NCI-H2107 (cell line): ENCODE results near the gene NOC3L.

ENCODE experiments used
- DNase-seq: peaks from one replicate; lab custom pipeline; 2025; lab: John Stamatoyannopoulos, UW

Gene NOC3L

GRCh38 chr10:94303929-94304328, 58.8 kb downstream of the NOC3L start:
- DNase-seq = no peak

DNA sequence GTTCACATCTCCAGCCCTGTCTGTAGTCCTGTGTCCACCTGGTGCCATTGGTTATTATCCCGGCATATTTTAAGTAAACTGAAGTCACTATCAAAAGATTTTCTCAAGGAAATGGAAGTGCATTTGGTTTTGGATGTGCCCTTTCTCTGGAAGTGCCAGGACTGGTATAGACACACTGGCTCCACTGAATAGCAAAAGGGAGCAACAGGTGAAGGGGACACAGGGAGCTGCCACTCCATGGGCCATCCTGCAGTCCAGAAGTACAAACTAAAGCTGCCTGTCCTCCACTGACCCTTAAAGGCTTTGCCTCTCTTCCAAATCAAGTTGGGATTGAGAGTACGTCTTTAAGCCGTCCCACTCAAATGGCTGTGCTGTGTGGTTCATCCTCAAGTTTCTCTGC, 62.7 kb downstream of the NOC3L start:
- DNase-seq = no peak

DNA sequence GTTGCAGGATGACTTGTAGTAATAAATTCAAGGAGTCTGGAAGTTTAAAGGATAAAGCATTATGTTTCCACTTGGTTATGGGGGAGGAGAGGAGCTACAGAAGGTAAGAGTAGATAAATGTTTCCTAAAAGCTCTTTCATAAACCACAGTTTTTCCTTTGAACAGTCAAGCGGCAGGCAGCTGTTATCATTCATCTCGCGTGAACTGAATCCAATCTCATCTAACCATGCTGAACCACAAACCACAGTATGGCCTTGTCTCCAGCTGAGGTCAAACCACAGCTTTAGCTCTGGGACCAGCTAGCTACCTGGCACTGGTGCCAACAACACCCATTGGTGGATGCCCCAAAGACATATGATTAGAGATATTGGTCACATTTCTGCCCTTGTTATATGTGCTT, 63.3 kb downstream of the NOC3L start:
- peak; percentile 52 for DNase-seq

DNA sequence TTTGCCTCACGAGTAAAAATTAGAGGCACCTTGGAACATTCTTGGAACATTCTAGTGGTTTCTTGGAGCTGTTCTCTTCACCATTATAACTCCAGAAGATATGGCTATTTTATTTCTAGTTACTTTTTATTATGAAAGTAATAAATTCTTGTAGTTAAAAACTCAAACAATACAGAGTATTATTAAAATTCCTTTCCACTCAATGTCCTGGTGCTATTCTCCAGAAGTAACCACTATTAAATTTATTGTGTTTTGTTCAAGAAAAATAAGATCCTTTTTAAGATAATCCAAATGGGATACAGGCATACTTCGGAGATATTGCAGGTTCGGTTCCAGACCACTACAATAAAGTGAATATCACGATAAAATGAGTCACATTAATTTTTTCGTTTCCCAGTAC, 68.6 kb downstream of the NOC3L start:
- DNase-seq = no peak

DNA sequence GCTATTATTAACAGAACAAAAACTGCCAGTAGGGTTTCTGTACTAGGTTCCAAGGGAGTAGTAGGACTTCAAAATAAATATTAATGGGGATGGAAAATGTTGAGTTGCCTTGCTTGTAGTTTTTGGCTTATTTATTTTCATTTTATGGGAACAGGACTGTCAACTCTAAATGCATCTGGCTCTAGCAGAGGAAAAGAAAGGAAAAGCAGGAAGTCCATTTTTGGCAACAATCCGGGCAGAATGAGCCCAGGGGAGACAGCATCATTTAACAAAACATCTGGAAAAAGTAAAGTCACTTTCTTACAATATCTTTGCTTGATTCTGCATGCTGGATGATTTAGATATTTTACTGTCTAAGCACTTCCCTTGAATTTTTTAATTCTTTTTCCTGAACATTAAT, 69.4 kb downstream of the NOC3L start:
- no peak for DNase-seq

GRCh38 chr10:94292434-94293090, 70.2 kb downstream of the NOC3L start:
- no peak for DNase-seq

DNA sequence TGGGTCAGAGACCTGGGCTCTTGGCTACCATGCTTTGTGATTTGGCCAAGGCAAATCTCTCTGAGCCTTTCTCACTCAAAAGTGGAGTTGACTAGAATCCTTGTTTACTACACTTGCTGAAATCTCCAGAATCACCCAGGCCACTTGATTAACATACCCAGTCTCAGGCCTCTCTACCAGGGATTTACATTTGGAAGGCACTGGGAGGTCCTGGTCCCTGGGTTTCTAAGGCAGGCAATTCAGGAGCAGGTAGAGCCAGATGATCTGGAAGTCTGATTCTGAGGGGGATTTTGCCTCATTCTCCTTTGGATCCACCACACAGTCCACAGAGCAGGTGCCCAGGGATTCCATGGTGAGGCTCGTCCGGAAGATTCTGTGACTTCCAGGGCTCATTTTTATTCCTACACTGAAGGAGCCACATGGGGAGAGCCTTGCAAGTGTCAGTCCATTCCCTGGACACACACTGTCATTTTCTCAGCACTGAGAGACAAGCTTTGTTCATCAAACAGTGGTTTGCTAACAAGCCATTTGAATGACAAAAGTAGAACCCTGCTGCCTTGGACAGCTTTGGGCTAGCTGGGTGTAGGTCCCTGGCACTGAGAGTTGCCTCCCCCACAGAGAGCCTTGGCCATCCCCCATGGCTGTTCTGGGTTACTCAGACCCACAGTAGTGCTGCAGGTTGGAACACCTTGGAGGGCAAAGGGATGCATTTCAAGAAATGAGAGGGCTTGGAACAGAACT, 74.2 kb downstream of the NOC3L start:
- DNase-seq = no peak

DNA sequence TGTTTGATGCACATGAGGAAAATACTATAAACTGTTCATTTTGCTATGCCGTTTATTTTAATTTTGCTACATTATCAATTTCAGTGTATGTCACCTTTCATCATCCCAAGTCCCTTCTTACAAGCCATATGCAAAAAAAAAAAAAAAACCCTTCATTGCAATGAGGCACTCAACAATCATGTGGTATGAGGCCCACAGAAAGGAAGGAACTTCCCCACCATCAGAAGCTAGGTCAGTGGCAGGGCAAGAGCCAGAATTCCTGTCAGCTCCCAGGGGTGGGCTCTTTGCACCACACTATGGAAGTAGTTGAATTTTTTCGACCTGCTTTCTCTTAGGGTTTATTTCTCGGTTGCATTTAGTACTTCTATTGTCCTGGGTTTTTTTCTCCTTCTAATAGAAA, 75.4 kb downstream of the NOC3L start:
- DNase-seq = no peak

DNA sequence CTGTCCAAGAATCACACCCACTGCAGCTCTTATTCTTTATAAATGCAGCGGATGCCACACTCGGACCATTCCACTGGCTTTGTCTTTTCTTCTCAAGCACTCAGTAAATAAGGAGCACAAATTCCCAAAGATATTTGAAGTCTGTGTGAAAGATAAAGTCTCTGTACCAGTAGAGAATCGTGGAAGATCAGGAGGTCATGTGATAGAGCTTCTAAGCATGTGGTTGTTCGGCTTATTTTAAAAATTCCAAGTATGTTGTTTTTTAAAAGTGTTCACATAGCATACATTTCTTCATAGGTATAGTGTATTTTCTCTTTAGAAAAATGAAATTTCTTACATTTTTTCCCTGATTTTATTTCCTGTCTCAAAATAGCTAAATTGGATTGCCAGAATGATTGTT, 75.8 kb downstream of the NOC3L start:
- DNase-seq = no peak

DNA sequence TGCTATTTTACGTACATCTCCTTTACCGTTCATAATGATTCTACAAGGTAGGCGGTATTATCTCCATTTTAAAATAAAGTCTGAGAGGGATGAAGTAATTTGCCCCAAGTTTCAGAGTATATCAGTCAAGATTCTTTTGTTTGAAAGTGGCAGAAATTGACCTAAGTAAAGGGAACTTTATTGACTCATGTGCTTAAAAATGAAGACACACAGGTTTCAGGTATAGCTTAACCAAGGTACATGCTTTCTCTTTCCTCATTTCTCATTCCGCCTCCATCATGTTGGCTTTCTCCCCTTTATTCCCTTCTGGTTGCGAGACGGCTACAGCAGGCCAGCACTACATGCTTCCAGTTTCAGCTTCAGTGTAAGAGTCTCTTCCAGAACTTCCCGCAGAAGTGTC, 77.5 kb downstream of the NOC3L start:
- DNase-seq = no peak
